ENCODE data around the gene PAM.

Gene PAM

DNA sequence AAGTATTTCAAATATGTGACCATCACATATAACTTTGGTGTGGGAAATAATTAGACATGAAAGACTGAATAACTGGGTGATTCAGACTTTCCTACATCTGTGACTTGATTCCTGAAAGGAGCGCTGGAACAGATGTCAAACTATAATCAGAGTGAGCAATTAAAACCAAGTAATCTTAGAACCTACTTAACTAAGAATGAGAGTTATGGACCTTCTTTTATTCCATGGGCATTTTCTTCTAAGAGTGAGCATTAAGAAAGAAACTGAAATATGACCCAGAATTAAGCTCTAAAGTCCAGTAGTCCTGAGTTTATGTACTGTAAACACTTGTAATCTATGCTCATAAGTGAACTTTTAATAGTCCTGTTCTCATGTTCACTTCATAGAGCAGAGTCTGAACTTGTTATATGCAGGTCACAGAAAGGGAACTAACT is 68.4 kb downstream of the PAM start:
- no peak overlapping the region for H3K4me3 Mint-ChIP-seq
- DNase-seq = no peak
- no peaks in the 10 kb centered on the region for H3K9me3 Mint-ChIP-seq
- ATAC-seq (replicated peaks) = no peak
- no peak overlapping the region for H3K27ac Mint-ChIP-seq
- peaks cover 0 to 8% of the 10 kb centered on the region in 2 donors for H3K4me1 Mint-ChIP-seq
- H3K36me3 Mint-ChIP-seq = no peaks in the 10 kb centered on the region
- H3K27me3 Mint-ChIP-seq = no peaks in the 10 kb centered on the region

DNA sequence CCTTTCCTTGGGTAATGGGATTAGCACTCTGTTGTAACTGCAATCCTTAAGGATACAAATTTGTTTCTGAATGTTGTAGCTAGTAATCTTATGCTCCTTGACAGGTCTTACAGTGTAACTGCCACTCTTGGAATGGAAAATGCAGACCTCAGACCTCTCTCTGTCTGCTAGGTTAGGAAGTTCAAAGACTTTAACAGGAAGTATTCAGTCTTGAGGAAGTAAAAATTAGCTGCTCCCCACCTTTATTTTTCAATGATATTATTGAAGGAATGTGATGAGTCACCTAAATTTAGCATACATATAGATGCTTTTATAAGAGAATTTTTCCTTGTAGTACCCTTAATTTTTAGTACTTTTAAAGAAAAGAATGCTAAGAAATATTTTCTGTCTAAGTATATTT is 71.5 kb downstream of the PAM start:
- Mint-ChIP-seq H3K4me1 (peaks cover 0 to 8% of the 10 kb centered on the region in 2 donors), H3K27ac (no peak overlapping the region), H3K36me3 (no peaks in the 10 kb centered on the region), H3K27me3 (no peaks in the 10 kb centered on the region), H3K4me3 (no peak overlapping the region), H3K9me3 (no peaks in the 10 kb centered on the region)
- DNase-seq (no peak), ATAC-seq (replicated peaks) (no peak)

GRCh38 chr5:102830241-102830640 is 75.1 kb downstream of the PAM start:
- Mint-ChIP-seq H3K36me3 (no peaks in the 10 kb centered on the region), H3K9me3 (no peaks in the 10 kb centered on the region), H3K27me3 (no peaks in the 10 kb centered on the region)

DNA sequence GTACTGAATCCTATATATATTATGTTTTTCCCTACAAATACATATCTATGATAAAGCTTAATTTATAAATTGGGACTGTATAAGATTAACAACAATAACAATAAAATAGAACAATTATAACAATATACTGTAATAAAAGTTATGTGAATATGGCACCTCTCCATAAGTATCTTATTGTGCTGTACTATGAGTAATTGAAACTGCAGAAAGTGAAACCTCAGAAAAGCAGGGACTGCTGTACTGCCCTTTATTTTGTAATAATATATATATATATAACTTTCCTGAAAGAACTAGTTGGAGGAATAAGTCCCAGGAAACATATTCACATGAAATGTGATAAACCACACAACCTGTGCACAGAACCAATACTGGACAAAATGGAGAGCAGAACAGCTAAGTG is 77.3 kb downstream of the PAM start:
- no peak overlapping the region for H3K4me3 Mint-ChIP-seq

More at GRCh38 chr5:102830241-102830640, 75.1 kb downstream of the PAM start:
- H3K4me1 Mint-ChIP-seq = no peaks in the 10 kb centered on the region
- H3K4me3 Mint-ChIP-seq = no peak overlapping the region
- ATAC-seq (replicated peaks) = no peak
- DNase-seq = no peak
- no peak overlapping the region for H3K27ac Mint-ChIP-seq

GRCh38 chr5:102833146-102833545 is 78.0 kb downstream of the PAM start:
- DNase-seq = no peak
- Mint-ChIP-seq H3K9me3 (no peaks in the 10 kb centered on the region), H3K4me1 (no peaks in the 10 kb centered on the region), H3K27ac (no peak overlapping the region), H3K36me3 (no peaks in the 10 kb centered on the region), H3K4me3 (no peak overlapping the region), H3K27me3 (no peaks in the 10 kb centered on the region)
- ATAC-seq (replicated peaks) = no peak

More for the DNA sequence above, 77.3 kb downstream of the PAM start:
- no peaks in the 10 kb centered on the region for H3K36me3 Mint-ChIP-seq
- H3K4me1 Mint-ChIP-seq = no peaks in the 10 kb centered on the region
- no peaks in the 10 kb centered on the region for H3K27me3 Mint-ChIP-seq
- H3K9me3 Mint-ChIP-seq = no peaks in the 10 kb centered on the region
- no peak overlapping the region for H3K27ac Mint-ChIP-seq
- ATAC-seq (replicated peaks) (no peak), DNase-seq (no peak)

- Mint-ChIP-seq H3K27ac (no peak overlapping the region), H3K4me1 (no peaks in the 10 kb centered on the region), H3K9me3 (no peaks in the 10 kb centered on the region), H3K4me3 (no peak overlapping the region), H3K36me3 (no peaks in the 10 kb centered on the region), H3K27me3 (no peaks in the 10 kb centered on the region)
- no peak for DNase-seq
- ATAC-seq (replicated peaks) = no peak
These were observed 79.4 kb downstream of the PAM start for GRCh38 chr5:102834438-102834964.

GRCh38 chr5:102835717-102836116 is 80.6 kb downstream of the PAM start:
- H3K36me3 Mint-ChIP-seq = no peaks in the 10 kb centered on the region
- ATAC-seq (replicated peaks) = no peak
- H3K9me3 Mint-ChIP-seq = no peaks in the 10 kb centered on the region
- no peaks in the 10 kb centered on the region for H3K27me3 Mint-ChIP-seq
- H3K4me3 Mint-ChIP-seq = no peak overlapping the region
- H3K4me1 Mint-ChIP-seq = no peaks in the 10 kb centered on the region
- no peak overlapping the region for H3K27ac Mint-ChIP-seq
- no peak for DNase-seq

- Mint-ChIP-seq H3K27ac (no peak overlapping the region), H3K4me1 (no peaks in the 10 kb centered on the region), H3K9me3 (peaks cover 2 to 3% of the 10 kb centered on the region in 2 donors), H3K36me3 (no peaks in the 10 kb centered on the region), H3K4me3 (no peak overlapping the region), H3K27me3 (no peaks in the 10 kb centered on the region)
- DNase-seq = no peak
- ATAC-seq (replicated peaks) = no peak
These were observed 85.9 kb downstream of the PAM start for GRCh38 chr5:102841021-102841420.

DNA sequence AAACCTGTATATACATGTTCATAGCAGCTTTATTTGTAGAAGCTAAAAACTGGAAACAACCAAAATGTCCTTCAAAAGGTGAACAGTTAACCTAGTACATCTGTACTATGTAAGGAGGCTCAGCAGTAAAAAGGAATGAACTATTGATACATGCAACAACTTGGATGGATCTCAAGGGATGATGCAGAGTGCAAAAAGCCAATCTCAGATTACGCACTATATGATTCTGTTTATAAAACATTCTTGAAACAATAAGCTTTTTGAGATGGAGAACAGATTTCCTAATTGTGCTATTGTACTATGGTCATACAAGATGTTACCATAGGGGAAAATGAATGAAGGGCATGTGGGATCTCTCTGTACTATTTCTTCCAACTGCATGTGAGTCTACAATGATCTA is 88.9 kb downstream of the PAM start:
- ATAC-seq (replicated peaks) (no peak), DNase-seq (no peak)
- Mint-ChIP-seq H3K27me3 (no peaks in the 10 kb centered on the region), H3K27ac (no peak overlapping the region), H3K36me3 (peaks cover 2 to 7% of the 10 kb centered on the region in 2 donors), H3K9me3 (peaks cover 2 to 3% of the 10 kb centered on the region in 2 donors), H3K4me3 (no peak overlapping the region), H3K4me1 (no peaks in the 10 kb centered on the region)

DNA sequence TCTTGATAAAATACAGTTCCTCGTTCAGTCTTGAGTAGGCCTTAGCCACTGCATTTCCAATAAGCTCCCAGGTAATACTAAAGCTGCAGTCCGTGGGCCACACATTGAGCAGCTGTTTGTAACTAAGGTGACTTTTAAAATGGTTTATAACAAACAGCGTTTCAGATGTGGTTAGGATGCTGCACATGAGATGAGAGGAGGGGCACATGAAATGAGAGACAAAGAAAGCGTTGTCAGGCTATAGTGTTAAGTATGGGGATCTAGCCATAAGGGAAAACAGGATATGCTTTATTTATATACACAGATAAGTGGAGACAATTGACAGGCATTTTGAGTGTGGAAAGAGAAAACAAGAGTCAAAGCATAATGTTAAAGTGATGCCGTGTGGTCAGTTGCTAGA is 89.9 kb downstream of the PAM start:
- Mint-ChIP-seq H3K27ac (no peak overlapping the region), H3K4me3 (no peak overlapping the region), H3K9me3 (peaks cover 2 to 3% of the 10 kb centered on the region in 2 donors)

GRCh38 chr5:102850503-102850902 is 95.4 kb downstream of the PAM start:
- no peak overlapping the region for H3K27ac Mint-ChIP-seq
- H3K4me1 Mint-ChIP-seq = peaks cover 0 to under 1% of the 10 kb centered on the region in 2 donors
- H3K27me3 Mint-ChIP-seq = no peaks in the 10 kb centered on the region
- no peak overlapping the region for H3K4me3 Mint-ChIP-seq
- peaks cover 0 to 5% of the 10 kb centered on the region in 2 donors for H3K9me3 Mint-ChIP-seq
- no peak for ATAC-seq (replicated peaks)
- peaks cover 2 to 7% of the 10 kb centered on the region in 2 donors for H3K36me3 Mint-ChIP-seq
- no peak for DNase-seq

More for the DNA sequence above, 89.9 kb downstream of the PAM start:
- no peak for DNase-seq
- Mint-ChIP-seq H3K4me1 (no peaks in the 10 kb centered on the region), H3K27me3 (no peaks in the 10 kb centered on the region), H3K36me3 (peaks cover 2 to 7% of the 10 kb centered on the region in 2 donors)
- no peak for ATAC-seq (replicated peaks)

DNA sequence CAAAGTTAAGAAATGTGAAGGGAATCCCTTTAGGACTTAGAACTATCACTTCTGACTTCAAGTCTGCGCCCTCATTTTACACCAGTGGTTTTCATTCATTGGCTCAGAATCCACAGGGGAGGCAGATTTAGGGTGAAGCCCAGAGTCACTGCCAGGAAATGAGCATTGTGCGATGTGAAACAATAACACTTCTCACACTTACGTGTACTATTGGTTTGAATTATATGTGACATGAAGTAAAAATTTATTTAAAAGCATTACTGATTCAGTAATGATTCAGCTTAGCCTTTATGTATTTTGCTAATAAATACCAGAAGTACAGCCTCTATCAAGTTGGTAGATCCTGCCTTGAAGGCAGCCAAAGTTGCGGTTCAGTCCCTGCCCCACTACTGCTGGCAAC is 98.6 kb downstream of the PAM start:
- Mint-ChIP-seq H3K9me3 (peaks cover 0 to 5% of the 10 kb centered on the region in 2 donors), H3K4me1 (peaks cover 2 to 9% of the 10 kb centered on the region in 2 donors), H3K4me3 (no peak overlapping the region), H3K27ac (no peak overlapping the region), H3K36me3 (peaks cover 0 to 2% of the 10 kb centered on the region in 2 donors), H3K27me3 (no peaks in the 10 kb centered on the region)
- no peak for DNase-seq
- no peak for ATAC-seq (replicated peaks)

DNA sequence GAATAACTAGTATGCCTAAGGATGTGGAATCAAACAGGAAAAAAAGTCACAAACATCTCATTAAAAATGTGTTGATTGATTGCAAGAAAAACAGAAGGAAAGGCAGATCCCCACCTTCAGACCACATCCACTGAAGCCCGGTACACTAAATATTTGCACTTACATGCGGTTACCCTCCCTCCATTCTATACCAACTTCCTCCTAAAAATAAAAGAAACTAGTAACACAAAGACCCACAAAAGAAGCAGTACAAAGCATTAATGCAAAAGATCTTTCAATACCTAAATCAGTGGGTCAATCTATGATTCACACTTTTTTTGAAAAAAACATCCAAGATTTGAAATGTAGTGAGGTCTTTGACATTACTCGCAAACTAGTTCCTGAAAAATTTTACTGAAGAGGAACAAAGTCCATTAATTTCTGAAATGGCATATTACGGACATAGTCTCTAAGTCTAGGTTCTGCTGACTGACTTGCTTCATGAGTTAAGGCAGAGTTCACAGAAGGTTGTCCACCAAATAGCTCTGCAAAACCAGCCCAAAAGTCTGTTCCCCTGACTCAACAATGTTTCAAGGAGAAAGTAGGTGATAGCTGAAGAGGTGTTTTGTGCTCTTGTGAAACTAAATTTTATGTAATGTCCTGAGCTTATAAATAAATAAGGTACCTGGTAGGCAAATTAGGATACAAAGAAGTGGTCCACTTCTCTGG is 100.7 kb downstream of the PAM start:
- H3K27ac Mint-ChIP-seq = no peak overlapping the region
- DNase-seq (no peak), ATAC-seq (replicated peaks) (peak in 1 of 2 donors; percentile 39)
- H3K36me3 Mint-ChIP-seq = no peaks in the 10 kb centered on the region
- H3K9me3 Mint-ChIP-seq = no peaks in the 10 kb centered on the region
- no peaks in the 10 kb centered on the region for H3K27me3 Mint-ChIP-seq
- H3K4me3 Mint-ChIP-seq = no peak overlapping the region
- peaks cover 2 to 9% of the 10 kb centered on the region in 2 donors for H3K4me1 Mint-ChIP-seq

GRCh38 chr5:102856389-102856777 is 101.3 kb downstream of the PAM start:
- no peaks in the 10 kb centered on the region for H3K9me3 Mint-ChIP-seq
- no peaks in the 10 kb centered on the region for H3K36me3 Mint-ChIP-seq
- ATAC-seq (replicated peaks) (no peak), DNase-seq (no peak)
- no peak overlapping the region for H3K4me3 Mint-ChIP-seq
- no peaks in the 10 kb centered on the region for H3K27me3 Mint-ChIP-seq
- H3K27ac Mint-ChIP-seq = no peak overlapping the region
- peaks cover 2 to 9% of the 10 kb centered on the region in 2 donors for H3K4me1 Mint-ChIP-seq

- Mint-ChIP-seq H3K4me1 (peaks cover 2 to 9% of the 10 kb centered on the region in 2 donors), H3K27ac (no peak overlapping the region), H3K27me3 (no peaks in the 10 kb centered on the region), H3K9me3 (no peaks in the 10 kb centered on the region), H3K4me3 (no peak overlapping the region), H3K36me3 (no peaks in the 10 kb centered on the region)
- DNase-seq (no peak), ATAC-seq (replicated peaks) (no peak)
These were observed 102.1 kb downstream of the PAM start for GRCh38 chr5:102857076-102857818.
